Cerebellar nuclear complex (tissue), 1 donor: Measurements from ENCODE around the gene FANCB.

ENCODE experiments used
- DNase-seq, 2 experiments: peaks; one replicate each; lab custom pipeline; 2025; lab: John Stamatoyannopoulos, UW

Gene FANCB

GRCh38 chrX:14837155-14837554 lies 35.7 kb downstream of the FANCB start:
- DNase-seq = no peak

- DNase-seq = no peak
Measured at GRCh38 chrX:14832586-14832985, 40.3 kb downstream of the FANCB start.

- no peak for DNase-seq
Measured at GRCh38 chrX:14832151-14832550, 40.7 kb downstream of the FANCB start.

GRCh38 chrX:14829643-14830042 lies 43.2 kb downstream of the FANCB start:
- no peak for DNase-seq

- no peak for DNase-seq
Measured at GRCh38 chrX:14826319-14826718, 46.5 kb downstream of the FANCB start.

GRCh38 chrX:14825851-14826250 lies 47.0 kb downstream of the FANCB start:
- DNase-seq = no peak

GRCh38 chrX:14819769-14820168 lies 53.1 kb downstream of the FANCB start:
- DNase-seq = no peak

GRCh38 chrX:14817571-14817970 lies 55.3 kb downstream of the FANCB start:
- no peak for DNase-seq

- no peak for DNase-seq
Measured at GRCh38 chrX:14802943-14803710, 69.7 kb downstream of the FANCB start.

- DNase-seq = no peak
Measured at GRCh38 chrX:14801136-14801535, 71.7 kb downstream of the FANCB start.

GRCh38 chrX:14798805-14799397 lies 74.0 kb downstream of the FANCB start:
- DNase-seq = no peak
